GM12878 (cell line): ENCODE measurements around the gene LRRC7. TPM values are rescaled to one million over a fixed set of nuclear protein-coding genes. Genes with fewer than 3 reads are reported as not detected.

ENCODE experiments used
- ATAC-seq: fragments of 200-7000 bp; cut with Tn5 transposase; 3 replicates; pipeline ENCODE4 v1.9.1; 2020; ENCODE audit warnings: mild to moderate bottlenecking, moderate library complexity
- BruUV-seq: library from RNA; stranded (reverse); fragments of 400-500 nt; replicated peaks from 2 replicates; lab custom pipeline; 2021; lab: Mats Ljungman, UMichigan
- CTCF ChIA-PET: fragments of 300-600 bp; sonication (Branson Sonifier 250); formaldehyde crosslinking; extraction: SDS; loops from one replicate; lab custom pipeline; 2021; ENCODE audit warnings: inconsistent platforms; lab: Yijun Ruan, JAX
- POLR2A ChIA-PET: fragments of 350-600 bp; formaldehyde crosslinking; extraction: SDS; loops from one replicate; lab custom pipeline; 2021; ENCODE audit warnings: inconsistent platforms; lab: Charles Lee
- RAD21 ChIA-PET: fragments of 300-600 bp; sonication (Branson Sonifier 250); formaldehyde crosslinking; loops from one replicate; lab custom pipeline; 2023; ENCODE audit warnings: antibody characterized with exemption; ENCODE audit not compliant: unreplicated experiment; lab: Charles Lee
- SMC1A ChIA-PET: fragments of 300-600 bp; sonication (Branson Sonifier 250); formaldehyde crosslinking; loops from one replicate; lab custom pipeline; 2023; ENCODE audit not compliant: unreplicated experiment, uncharacterized antibody; lab: Charles Lee
- DNase-seq: peaks from one replicate; pipeline ENCODE4 v3.0.0-alpha.2; 2011; ENCODE audit warnings: low read depth, low spot score
- FAIRE-seq: peaks from 3 replicates; lab custom pipeline; 2011; peaks lifted over from hg19 to GRCh38; lab: Jason Lieb, UNC
- H2AFZ ChIP-seq: 2 replicates; pipeline ENCODE4 v1.6.0; 2011; ENCODE audit warnings: low read depth, low read length, control low read depth; ENCODE audit not compliant: control insufficient read depth
- H3K27ac ChIP-seq: 2 replicates; pipeline ENCODE4 v1.5.1; 2011; ENCODE audit warnings: control low read depth; ENCODE audit not compliant: control insufficient read depth, insufficient read depth
- H3K27me3 ChIP-seq, 2 experiments: replicated peaks in 1 of 2; 2 replicates each; pipeline versions ENCODE4 v1.6.0 to v1.6.1; 2011; ENCODE audit warnings: low read length in 1 of 2; ENCODE audit not compliant: control insufficient read depth in 2 of 2, insufficient read depth in 2 of 2
- H3K36me3 ChIP-seq, 2 experiments: 2 replicates each; pipeline ENCODE4 v1.5.1; 2011; ENCODE audit warnings: low read length in 1 of 2; ENCODE audit not compliant: control insufficient read depth in 2 of 2, insufficient read depth in 2 of 2
- H3K4me1 ChIP-seq: 2 replicates; pipeline ENCODE4 v1.6.1; 2011; ENCODE audit warnings: mild to moderate bottlenecking, low read length, moderate library complexity, mixed read lengths; ENCODE audit not compliant: control insufficient read depth, insufficient read depth
- H3K4me2 ChIP-seq: 2 replicates; pipeline ENCODE4 v1.6.0; 2011; ENCODE audit warnings: control low read depth; ENCODE audit not compliant: control insufficient read depth, insufficient read depth
- H3K4me3 ChIP-seq: fragments of 200-600 bp; sonication (generic); 2 replicates; pipeline ENCODE4 v1.5.1; 2016
- H3K79me2 ChIP-seq: 2 replicates; pipeline ENCODE4 v1.6.0; 2011; ENCODE audit warnings: low read length; ENCODE audit not compliant: control insufficient read depth, insufficient read depth
- H3K9ac ChIP-seq: 2 replicates; pipeline ENCODE4 v1.8.0; 2011; ENCODE audit warnings: low read length, control low read depth, mixed read lengths; ENCODE audit not compliant: control insufficient read depth, insufficient read depth
- H3K9me3 ChIP-seq: replicated peaks from 3 replicates; pipeline ENCODE4 v1.5.1; 2011; ENCODE audit warnings: mild to moderate bottlenecking, low read length; ENCODE audit not compliant: control insufficient read depth, insufficient read depth
- H4K20me1 ChIP-seq: 2 replicates; pipeline ENCODE4 v1.6.0; 2011; ENCODE audit not compliant: control insufficient read depth, insufficient read depth
- CBX3 ChIP-seq: fragments of 200-600 bp; sonication (generic); IDR thresholded peaks from 2 replicates; pipeline ENCODE4 v1.6.1; 2016; ENCODE audit warnings: low read depth, borderline replicate concordance
- CEBPZ ChIP-seq: fragments of 150-350 bp; IDR thresholded peaks from 2 replicates; pipeline ENCODE4 v1.6.1; 2016; ENCODE audit warnings: low read depth, low read length
- WGBS: methylation state at CpG from one replicate; pipeline ENCODE4 v1.1.6; 2016; ENCODE audit warnings: low lambda C conversion rate; ENCODE audit not compliant: insufficient replicate concordance, insufficient coverage; ENCODE audit errors: missing lambda C conversion rate; 5-methylcytosine and 5-hydroxymethylcytosine counted together
- in situ Hi-C: fragments of 300-500 bp; cut with MboI; formaldehyde crosslinking; loops from 9 replicates; pipeline ENCODE4 v1.14.3; 2018; ENCODE audit warnings: mixed read lengths
- intact Hi-C: fragments of 100-400 bp; cut with micrococcal nuclease; formaldehyde crosslinking; loops from one replicate; pipeline ENCODE4 v1.14.2; 2022; ENCODE audit not compliant: unreplicated experiment
- polyA plus RNA-seq, 11 experiments: library from polyadenylated mRNA; depleted of rRNA in 4 of 11; unstranded in 6 of 11; stranded (reverse) in 5 of 11; fragments of >200 nt; fragmentation: Nextera tagmentation in 4 of 11; fragmentation: Illumina TruSeq in 1 of 11; extraction: Ambion mirVana in 4 of 11; extraction: Trizol in 1 of 11; gene quantifications; 1 replicate in 1 of 11; 2 replicates in 10 of 11; pipeline versions ENCODE4 v1.2.1 to v1.2.3, GENCODE V29; 2011 to 2016; ENCODE audit warnings: inconsistent platforms in 2 of 11, missing spikeins in 2 of 11, low read depth in 1 of 11
- total RNA-seq, 4 experiments: library from RNA; depleted of rRNA in 3 of 4; stranded (reverse); fragments of >200 nt in 3 of 4; fragmentation: Illumina TruSeq in 1 of 4; extraction: Trizol in 1 of 4; gene quantifications; 2 replicates each; pipeline versions ENCODE4 v1.2.1 to v1.2.3, GENCODE V29; 2013 to 2021

Gene LRRC7
- total and polyA plus RNA-seq, 10 of the 15 experiments (the other 5 are each of a cell fraction or from before 2014, with no cell fraction given): 0.05 to 1.4 (median 0.24) TPM; not detected in 5

DNA sequence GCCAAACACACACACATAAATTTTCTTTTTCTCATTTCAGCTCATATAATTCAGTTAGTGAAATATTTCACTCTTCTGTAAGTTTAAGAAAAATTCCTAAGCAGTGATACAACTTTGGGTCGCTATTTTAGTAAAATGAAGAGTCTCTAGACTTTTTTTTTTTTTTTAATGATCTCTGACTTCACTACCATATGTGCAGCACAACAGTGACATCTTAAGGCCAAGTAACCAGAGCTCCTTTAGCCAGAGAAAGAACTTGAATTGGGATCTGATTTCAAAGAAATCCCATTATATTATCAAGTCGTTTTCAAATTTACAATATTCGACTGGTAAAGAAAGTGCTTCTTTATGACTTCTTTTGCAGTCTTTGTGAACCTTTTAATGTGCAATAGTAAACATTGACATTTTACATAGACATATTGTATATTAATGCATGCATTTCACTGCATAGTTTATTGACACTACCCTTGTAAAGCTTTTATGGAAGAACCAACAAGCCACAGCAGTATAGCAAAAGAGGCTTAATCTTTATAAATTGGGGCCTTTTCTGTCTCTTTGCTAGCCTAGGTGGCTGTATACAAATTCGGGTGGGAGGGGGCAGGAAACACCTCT lies 575.4 kb downstream of the LRRC7 start:
- H3K4me1 ChIP-seq: no peaks in the 10 kb centered on the region
- H3K4me2 ChIP-seq: no peak overlapping the region
- no peak for FAIRE-seq
- POLR2A ChIA-PET: no interaction called here
- H3K9ac ChIP-seq: no peak overlapping the region
- peaks cover 0 to 3% of the 10 kb centered on the region in 2 experiments; a peak in 1 of 4 replicates for H3K36me3 ChIP-seq
- H3K79me2 ChIP-seq: no peaks in the 10 kb centered on the region
- TF ChIP-seq CEBPZ: no peak
- no peak for TF ChIP-seq CBX3
- TF ChIP-seq, all 136 proteins: peak for 0
- no peak for ATAC-seq
- Histone ChIP-seq H4K20me1 (no peaks in the 10 kb centered on the region), H3K27me3 (no peaks in the 10 kb centered on the region), H2AFZ (no peak overlapping the region), H3K4me3 (no peak overlapping the region), H3K9me3 (no peaks in the 10 kb centered on the region), H3K27ac (no peak overlapping the region)
- in situ Hi-C loops (no loop called here), intact Hi-C loops (no loop called here)
- ChIA-PET RAD21 (no interaction called here), SMC1A (interaction anchor here (0.9 to 1.9 kb wide), 3 partner anchors 10 to 84 kb away, joined by 3 to 5 read pairs (median 4); no protein-coding TSS in a partner anchor), CTCF (interaction anchor here (1.2 kb wide), 2 partner anchors 9 to 369 kb away, joined by 6 to 8 read pairs; no protein-coding TSS in a partner anchor)
- 59% methylated on average over 4 of the region's 4 CpGs for WGBS
- BruUV-seq: no TSS peak
- DNase-seq: no peak
